Prostate gland (tissue), 2 donors: ENCODE data around the gene SLC6A12. TPM values are rescaled to one million over a fixed set of nuclear protein-coding genes. Genes with fewer than 3 reads are reported as not detected.

Source experiments
- DNase-seq: peaks from one replicate; pipeline ENCODE4 v3.0.0-alpha.2; 2019; ENCODE audit warnings: low spot score
- H3K27ac ChIP-seq, 2 donors: fragments of 200-600 bp; sonication (generic); 2 replicates each; pipeline ENCODE4 v1.5.1; 2017 to 2019
- H3K27me3 ChIP-seq: fragments of 200-600 bp; sonication (generic); replicated peaks from 2 replicates; pipeline ENCODE4 v1.5.1; 2019; ENCODE audit not compliant: insufficient read depth
- H3K36me3 ChIP-seq, 2 donors: fragments of 200-600 bp; sonication (generic); 1 replicate in 1 of 2; 2 replicates in 1 of 2; pipeline versions ENCODE4 v1.5.1 to v1.8.1; 2017 to 2019
- H3K4me1 ChIP-seq: fragments of 200-600 bp; sonication (generic); replicated peaks from 2 replicates; pipeline ENCODE4 v1.5.1; 2019
- H3K4me3 ChIP-seq, 2 donors: fragments of 200-600 bp; sonication (generic); 2 replicates each; pipeline ENCODE4 v1.5.1; 2017 to 2019
- H3K9me3 ChIP-seq: fragments of 200-600 bp; sonication (generic); 2 replicates; pipeline ENCODE4 v1.5.1; 2017
- POLR2A ChIP-seq: fragments of 450-650 bp; IDR thresholded peaks from one replicate; pipeline ENCODE4 v1.6.1; 2016; ENCODE audit warnings: antibody characterized with exemption, mild to moderate bottlenecking
- POLR2AphosphoS5 ChIP-seq: sonication (generic); formaldehyde crosslinking; IDR thresholded peaks from one replicate; pipeline ENCODE4 v1.6.1; 2017; ENCODE audit warnings: antibody characterized with exemption
- WGBS: methylation state at CpG from one replicate; pipeline ENCODE4 v1.1.5; 2018; 5-methylcytosine and 5-hydroxymethylcytosine counted together
- intact Hi-C: fragments of 100-400 bp; cut with DNase I; formaldehyde crosslinking; loops from one replicate; pipeline ENCODE4 v1.14.2; 2022
- total RNA-seq, 2 donors: library from RNA; depleted of rRNA; stranded (reverse); fragments of >200 nt; gene quantifications; one replicate each; pipeline ENCODE4 v1.1.0, GENCODE V29; 2016
- TF ChIP-seq, protein P1 (sequence below), 4 experiments: fragments of 200-600 bp in 2 of 4; fragments of 450-650 bp in 2 of 4; sonication (generic) in 2 of 4; IDR thresholded peaks; 1 replicate in 3 of 4; 2 replicates in 1 of 4; pipeline ENCODE4 v1.5.1; 2016 to 2019; ENCODE audit warnings: antibody characterized with exemption in 4 of 4, mild to moderate bottlenecking in 2 of 4, moderate library complexity in 2 of 4

Gene SLC6A12
- total RNA-seq, 2 donors from 2014 or later, result 1.0 to 1.9 TPM

GRCh38 chr12:227923-228845 lies 14.2 kb upstream of the SLC6A12 start:
- TF ChIP-seq POLR2A (no peak), POLR2AphosphoS5 (no peak)
- TF ChIP-seq, protein P1, sequence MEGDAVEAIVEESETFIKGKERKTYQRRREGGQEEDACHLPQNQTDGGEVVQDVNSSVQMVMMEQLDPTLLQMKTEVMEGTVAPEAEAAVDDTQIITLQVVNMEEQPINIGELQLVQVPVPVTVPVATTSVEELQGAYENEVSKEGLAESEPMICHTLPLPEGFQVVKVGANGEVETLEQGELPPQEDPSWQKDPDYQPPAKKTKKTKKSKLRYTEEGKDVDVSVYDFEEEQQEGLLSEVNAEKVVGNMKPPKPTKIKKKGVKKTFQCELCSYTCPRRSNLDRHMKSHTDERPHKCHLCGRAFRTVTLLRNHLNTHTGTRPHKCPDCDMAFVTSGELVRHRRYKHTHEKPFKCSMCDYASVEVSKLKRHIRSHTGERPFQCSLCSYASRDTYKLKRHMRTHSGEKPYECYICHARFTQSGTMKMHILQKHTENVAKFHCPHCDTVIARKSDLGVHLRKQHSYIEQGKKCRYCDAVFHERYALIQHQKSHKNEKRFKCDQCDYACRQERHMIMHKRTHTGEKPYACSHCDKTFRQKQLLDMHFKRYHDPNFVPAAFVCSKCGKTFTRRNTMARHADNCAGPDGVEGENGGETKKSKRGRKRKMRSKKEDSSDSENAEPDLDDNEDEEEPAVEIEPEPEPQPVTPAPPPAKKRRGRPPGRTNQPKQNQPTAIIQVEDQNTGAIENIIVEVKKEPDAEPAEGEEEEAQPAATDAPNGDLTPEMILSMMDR (IDR thresholded peaks at IDR 0.05), result no peak
- no peaks in the 10 kb centered on the region for H3K4me1 ChIP-seq
- 78% methylated on average over 18 of the region's 18 CpGs for WGBS
- no peak overlapping the region for H3K27ac ChIP-seq
- no peaks in the 10 kb centered on the region for H3K36me3 ChIP-seq
- H3K4me3 ChIP-seq, result no peak overlapping the region
- no peaks in the 10 kb centered on the region for H3K9me3 ChIP-seq
- intact Hi-C loops, result no loop called here
- no peaks in the 10 kb centered on the region for H3K27me3 ChIP-seq
- no peak for DNase-seq

DNA sequence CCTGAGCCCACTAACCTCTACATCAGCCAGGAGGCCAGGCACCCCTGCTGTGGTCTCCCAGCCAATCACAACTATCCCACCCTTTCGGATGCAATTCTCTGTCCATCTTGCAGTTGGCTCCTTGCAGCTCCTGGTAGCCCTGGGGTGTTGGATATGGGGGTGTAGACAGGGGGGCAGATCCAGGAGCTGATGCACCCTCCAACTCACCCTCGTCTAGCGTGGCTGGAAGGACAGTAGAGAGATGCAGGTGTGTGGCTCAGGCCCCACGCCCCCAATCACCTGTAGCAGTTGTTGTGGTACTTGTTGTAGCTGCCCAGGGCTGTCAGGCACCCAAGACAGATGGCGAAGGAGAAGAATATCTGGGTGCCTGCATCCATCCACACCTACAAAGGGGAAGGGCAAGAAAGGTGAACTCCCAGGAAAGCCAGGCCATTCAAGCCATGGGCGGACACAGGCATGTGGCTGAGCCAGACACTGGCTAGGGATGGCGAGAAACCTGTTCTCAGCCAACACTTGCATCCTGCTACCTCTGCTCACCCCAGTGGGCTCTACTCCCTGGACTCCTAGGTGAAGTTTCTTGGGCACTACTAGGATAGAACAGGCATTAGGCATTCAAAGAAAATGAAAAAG lies 13.4 kb upstream of the SLC6A12 start:
- no peaks in the 10 kb centered on the region for H3K9me3 ChIP-seq
- no peaks in the 10 kb centered on the region for H3K36me3 ChIP-seq
- intact Hi-C loops, result no loop called here
- no peak overlapping the region for H3K4me3 ChIP-seq
- no peak overlapping the region for H3K27ac ChIP-seq
- H3K27me3 ChIP-seq, result no peaks in the 10 kb centered on the region
- DNase-seq, result no peak
- H3K4me1 ChIP-seq, result no peaks in the 10 kb centered on the region
- TF ChIP-seq POLR2AphosphoS5 (no peak), POLR2A (no peak)
- TF ChIP-seq, protein P1 (IDR thresholded peaks at IDR 0.05), result no peak
- WGBS, result 86% methylated on average over 7 of the region's 7 CpGs

DNA sequence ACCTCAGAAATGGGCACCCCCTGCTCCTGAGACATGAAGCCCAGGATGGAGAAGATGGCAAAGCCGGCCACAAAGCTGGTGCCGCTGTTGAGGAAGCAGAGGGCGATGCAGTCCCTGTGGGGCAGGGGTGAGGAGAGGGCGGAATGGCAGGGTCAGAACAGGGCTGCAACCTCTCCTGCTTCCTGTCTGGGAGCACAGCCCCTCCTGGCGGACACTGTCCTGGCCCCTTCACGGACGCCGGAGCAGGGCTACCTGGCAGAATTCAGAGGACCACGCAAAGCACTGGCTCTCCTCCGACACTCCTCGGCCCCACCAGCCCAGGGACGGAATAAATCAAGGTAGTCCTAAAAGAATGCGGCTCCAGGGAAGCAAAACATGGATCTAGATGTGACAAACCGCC lies 12.4 kb upstream of the SLC6A12 start:
- no peaks in the 10 kb centered on the region for H3K27me3 ChIP-seq
- 90% methylated on average over 14 of the region's 14 CpGs for WGBS
- H3K4me3 ChIP-seq, result no peak overlapping the region
- no peak overlapping the region for H3K27ac ChIP-seq
- H3K9me3 ChIP-seq, result no peaks in the 10 kb centered on the region
- intact Hi-C loops, result no loop called here
- no peaks in the 10 kb centered on the region for H3K36me3 ChIP-seq
- no peak for DNase-seq
- TF ChIP-seq POLR2AphosphoS5, result no peak
- TF ChIP-seq, protein P1 (IDR thresholded peaks at IDR 0.05), result no peak
- TF ChIP-seq POLR2A, result no peak
- no peaks in the 10 kb centered on the region for H3K4me1 ChIP-seq

DNA sequence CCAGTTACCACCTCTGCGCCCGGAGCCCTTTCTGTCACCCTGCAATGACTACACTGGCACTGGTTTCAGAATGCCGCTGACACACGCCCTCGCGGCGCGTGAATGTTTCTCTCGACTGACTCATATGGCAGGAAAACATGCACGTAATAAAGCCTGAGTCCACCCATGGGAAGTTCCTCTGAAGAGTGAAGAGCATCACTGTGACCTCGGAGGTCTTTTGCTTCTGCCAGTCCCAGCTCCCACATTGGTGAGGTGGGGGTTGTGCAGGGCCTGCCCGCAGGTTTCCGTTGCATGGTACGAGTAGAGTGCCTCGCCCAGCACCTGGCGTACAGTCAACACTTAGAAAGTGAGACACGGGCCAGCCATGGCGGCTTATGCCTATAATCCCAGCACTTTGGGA lies 11.1 kb upstream of the SLC6A12 start:
- 92% methylated on average over 18 of the region's 18 CpGs for WGBS
- intact Hi-C loops, result no loop called here

More for the DNA sequence above, 11.1 kb upstream of the SLC6A12 start:
- H3K36me3 ChIP-seq, result no peaks in the 10 kb centered on the region
- H3K4me1 ChIP-seq, result no peaks in the 10 kb centered on the region
- H3K9me3 ChIP-seq, result no peaks in the 10 kb centered on the region
- no peak overlapping the region for H3K27ac ChIP-seq
- H3K4me3 ChIP-seq, result no peak overlapping the region
- no peaks in the 10 kb centered on the region for H3K27me3 ChIP-seq
- TF ChIP-seq POLR2A (no peak), POLR2AphosphoS5 (no peak)
- TF ChIP-seq, protein P1 (IDR thresholded peaks at IDR 0.05), result no peak
- no peak for DNase-seq
